Measurements from ENCODE around the gene JARID2. TPM values are rescaled to one million over a fixed set of nuclear protein-coding genes. Genes with fewer than 3 reads are reported as not detected.

The JARID2 gene
- total and polyA plus RNA-seq, 3 donors from 2014 or later: 36.1 to 60.8 (median 53.7) TPM

DNA sequence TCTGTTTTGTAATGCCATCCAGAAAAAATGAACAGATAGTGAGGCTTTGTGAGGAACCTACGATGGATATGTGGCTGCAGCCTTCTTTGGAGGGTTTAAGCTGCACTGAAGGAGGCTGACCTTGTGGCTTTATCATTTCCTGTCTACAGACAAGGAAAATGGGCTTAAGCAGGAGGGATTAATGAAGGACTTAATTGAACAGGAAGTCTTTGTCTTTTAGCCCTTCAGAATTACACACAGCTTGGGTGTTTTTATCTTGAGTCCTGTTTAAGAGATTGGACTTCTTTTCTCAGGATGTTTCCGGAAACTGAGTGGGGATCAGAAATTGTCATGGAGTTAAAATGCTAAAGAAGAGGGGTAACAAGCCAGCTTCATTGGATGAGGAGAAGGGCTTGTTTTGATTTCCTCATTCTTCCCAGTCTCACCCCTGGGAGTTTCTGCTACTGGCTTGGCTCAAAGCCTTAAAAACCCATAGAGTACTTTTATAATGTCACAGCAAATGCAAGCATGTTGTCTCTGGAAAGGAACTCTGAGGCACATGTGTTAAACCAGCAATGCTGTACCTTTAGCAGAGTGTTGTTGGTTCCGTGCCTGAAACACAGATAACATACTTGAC lies 193.6 kb downstream of the JARID2 start:
- no peaks in the 10 kb centered on the region for H3K9me3 ChIP-seq
- peaks cover 19% of the 10 kb centered on the region for H3K4me1 ChIP-seq
- WGBS, 2 donors: 58 to 70% methylated on average over 3 of the region's 3 CpGs
- H3K36me3 ChIP-seq (ENCODE audit: low read depth, missing control alignments): no peaks in the 10 kb centered on the region
- no peaks in the 10 kb centered on the region for H3K27me3 ChIP-seq
- DNase-seq: no peak
- intact Hi-C loops (cut with DNase I; ENCODE audit: low total_unique reads): loop anchor here (5.0 kb wide), 1 partner anchor 192 kb away; the partner anchor contains the start of gene JARID2
- TF ChIP-seq, protein P1, sequence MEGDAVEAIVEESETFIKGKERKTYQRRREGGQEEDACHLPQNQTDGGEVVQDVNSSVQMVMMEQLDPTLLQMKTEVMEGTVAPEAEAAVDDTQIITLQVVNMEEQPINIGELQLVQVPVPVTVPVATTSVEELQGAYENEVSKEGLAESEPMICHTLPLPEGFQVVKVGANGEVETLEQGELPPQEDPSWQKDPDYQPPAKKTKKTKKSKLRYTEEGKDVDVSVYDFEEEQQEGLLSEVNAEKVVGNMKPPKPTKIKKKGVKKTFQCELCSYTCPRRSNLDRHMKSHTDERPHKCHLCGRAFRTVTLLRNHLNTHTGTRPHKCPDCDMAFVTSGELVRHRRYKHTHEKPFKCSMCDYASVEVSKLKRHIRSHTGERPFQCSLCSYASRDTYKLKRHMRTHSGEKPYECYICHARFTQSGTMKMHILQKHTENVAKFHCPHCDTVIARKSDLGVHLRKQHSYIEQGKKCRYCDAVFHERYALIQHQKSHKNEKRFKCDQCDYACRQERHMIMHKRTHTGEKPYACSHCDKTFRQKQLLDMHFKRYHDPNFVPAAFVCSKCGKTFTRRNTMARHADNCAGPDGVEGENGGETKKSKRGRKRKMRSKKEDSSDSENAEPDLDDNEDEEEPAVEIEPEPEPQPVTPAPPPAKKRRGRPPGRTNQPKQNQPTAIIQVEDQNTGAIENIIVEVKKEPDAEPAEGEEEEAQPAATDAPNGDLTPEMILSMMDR (IDR thresholded peaks at IDR 0.05): no peak
- no peak for TF ChIP-seq POLR2A (IDR thresholded peaks at IDR 0.05)
- H3K4me3 ChIP-seq: no peak overlapping the region
- no peak overlapping the region for H3K27ac ChIP-seq

DNA sequence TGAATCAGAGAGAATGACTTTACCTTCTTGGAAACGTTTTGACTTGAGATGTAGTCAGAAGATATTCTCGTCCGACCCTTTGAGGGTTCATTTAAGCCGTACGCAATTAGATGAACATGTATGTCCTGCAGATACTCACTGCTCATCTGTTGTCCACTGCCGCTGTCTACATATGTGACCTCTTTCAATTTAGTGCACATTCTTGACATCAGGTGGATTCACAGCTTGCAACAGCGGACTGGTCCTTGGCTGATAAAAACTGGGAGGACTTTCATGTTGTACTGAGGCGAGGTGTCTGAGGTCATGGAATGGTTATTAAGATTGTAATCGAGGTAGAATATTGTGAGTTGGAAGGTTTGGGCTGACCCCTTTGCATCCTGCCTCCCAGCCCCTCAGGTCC lies 194.2 kb downstream of the JARID2 start:
- intact Hi-C loops (cut with DNase I; ENCODE audit: low total_unique reads): loop anchor here (5.0 kb wide), 1 partner anchor 193 kb away; the partner anchor contains the start of gene JARID2
- Histone ChIP-seq H3K4me1 (peaks cover 24% of the 10 kb centered on the region), H3K4me3 (no peak overlapping the region), H3K36me3 (ENCODE audit: low read depth, missing control alignments) (no peaks in the 10 kb centered on the region), H3K27me3 (no peaks in the 10 kb centered on the region), H3K27ac (no peak overlapping the region), H3K9me3 (no peaks in the 10 kb centered on the region)
- WGBS, 2 donors: 72 to 75% methylated on average over 9 of the region's 9 CpGs
- DNase-seq: no peak
- TF ChIP-seq, protein P1 (IDR thresholded peaks at IDR 0.05): no peak
- TF ChIP-seq POLR2A (IDR thresholded peaks at IDR 0.05): no peak

DNA sequence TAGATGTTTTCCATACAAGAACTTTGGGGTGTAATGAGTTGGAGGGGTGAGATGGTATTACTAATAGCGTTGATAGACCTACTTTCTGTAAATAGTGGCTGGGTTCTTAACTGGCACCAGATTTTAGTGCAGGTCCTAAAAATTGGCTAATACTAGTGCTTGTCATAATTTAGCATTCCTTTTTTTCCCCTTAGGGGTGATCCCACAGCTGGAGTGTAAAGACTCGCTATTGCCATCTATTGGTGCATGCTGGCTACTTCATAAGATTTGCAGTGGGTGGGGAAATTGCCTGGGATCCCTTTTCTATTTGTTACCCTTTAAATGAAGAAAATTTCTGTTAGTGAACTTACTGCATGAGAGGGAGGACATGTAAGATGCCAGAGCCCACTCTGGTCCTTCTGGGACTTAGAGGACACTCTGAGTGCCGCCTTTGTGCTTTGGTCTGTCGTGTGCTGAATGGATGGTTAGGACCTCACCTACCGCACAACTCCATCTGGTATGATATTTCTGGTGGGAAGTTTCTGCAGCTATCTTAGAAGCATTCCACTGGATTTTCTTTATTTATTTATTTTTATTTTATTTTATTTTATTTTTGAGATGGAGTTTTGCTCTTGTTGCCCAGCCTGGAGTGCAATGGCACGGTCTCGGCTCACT lies 195.5 kb downstream of the JARID2 start:
- 80 to 81% methylated on average over 7 of the region's 7 CpGs for WGBS, 2 donors
- Histone ChIP-seq H3K4me3 (no peak overlapping the region), H3K4me1 (peaks cover 25% of the 10 kb centered on the region), H3K27ac (no peak overlapping the region), H3K9me3 (no peaks in the 10 kb centered on the region), H3K27me3 (no peaks in the 10 kb centered on the region), H3K36me3 (ENCODE audit: low read depth, missing control alignments) (no peaks in the 10 kb centered on the region)
- peak; percentile 59 for DNase-seq
- intact Hi-C loops (cut with DNase I; ENCODE audit: low total_unique reads): loop anchor here (5.0 kb wide), 1 partner anchor 194 kb away; the partner anchor contains the start of gene JARID2
- no peak for TF ChIP-seq POLR2A (IDR thresholded peaks at IDR 0.05)
- TF ChIP-seq, protein P1 (IDR thresholded peaks at IDR 0.05): peak; percentile 31 to 64 (median 61)

DNA sequence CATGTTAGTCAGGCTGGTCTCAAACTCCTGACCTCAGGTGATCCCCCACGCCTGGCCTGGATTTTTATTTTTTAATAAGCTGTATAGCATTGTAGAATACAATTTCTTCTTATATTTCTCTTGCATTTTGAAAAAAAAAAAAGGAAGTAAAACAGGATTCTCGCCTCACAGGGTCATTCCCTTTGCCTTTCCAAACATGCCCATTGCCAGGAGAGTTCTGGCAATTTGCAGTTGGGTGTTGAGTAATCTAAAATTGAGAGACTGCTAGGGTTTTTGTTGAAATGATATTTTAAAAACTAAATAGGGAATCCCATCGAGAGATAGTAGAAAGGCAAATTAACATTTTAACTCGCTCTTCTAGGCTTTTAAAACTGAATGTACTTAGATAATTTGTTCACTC lies 196.1 kb downstream of the JARID2 start:
- intact Hi-C loops (cut with DNase I; ENCODE audit: low total_unique reads): loop anchor here (5.0 kb wide), 1 partner anchor 195 kb away; the partner anchor contains the start of gene JARID2

More for the DNA sequence above, 196.1 kb downstream of the JARID2 start:
- H3K9me3 ChIP-seq: no peaks in the 10 kb centered on the region
- H3K4me3 ChIP-seq: no peak overlapping the region
- H3K36me3 ChIP-seq (ENCODE audit: low read depth, missing control alignments): no peaks in the 10 kb centered on the region
- H3K4me1 ChIP-seq: peaks cover 25% of the 10 kb centered on the region
- TF ChIP-seq, protein P1 (IDR thresholded peaks at IDR 0.05): no peak
- TF ChIP-seq POLR2A (IDR thresholded peaks at IDR 0.05): no peak
- H3K27ac ChIP-seq: no peak overlapping the region
- WGBS, 2 donors: 62 to 64% methylated on average over 4 of the region's 4 CpGs
- no peak for DNase-seq
- H3K27me3 ChIP-seq: no peaks in the 10 kb centered on the region

All from testis (tissue), 3 donors.